ENCODE results near the gene NEUROD1.
"Not testable (repeated sequence)": the region's sequence is repeated elsewhere in the genome, so short reads cannot be mapped to it uniquely, and the experiment has no call there.

Gene NEUROD1

GRCh38 chr2:181680055-181680936 is at the start of gene NEUROD1:
Gene NEUROD1, minus strand, starts transcription at chr2:181680517. Its CDS starts 1,657 bp downstream, at chr2:181678860.
- peak; percentile 41 to 86 (median 69) for DNase-seq

GRCh38 chr2:181725476-181725875 is 45.2 kb upstream of the NEUROD1 start:
- no peak for DNase-seq

- no peak for DNase-seq
Measured at GRCh38 chr2:181724662-181725061, 44.3 kb upstream of the NEUROD1 start.

- DNase-seq = no peak
Measured at GRCh38 chr2:181723731-181724130, 43.4 kb upstream of the NEUROD1 start.

GRCh38 chr2:181715033-181715630 is 34.8 kb upstream of the NEUROD1 start:
- DNase-seq = peak; percentile 74 to 95 (median 84)

GRCh38 chr2:181711051-181711450 is 30.7 kb upstream of the NEUROD1 start:
- DNase-seq = not testable (repeated sequence)

GRCh38 chr2:181702519-181702918 is 22.2 kb upstream of the NEUROD1 start:
- not testable (repeated sequence) for DNase-seq

- no peak for DNase-seq
Measured at GRCh38 chr2:181698223-181698622, 17.9 kb upstream of the NEUROD1 start.

GRCh38 chr2:181697571-181697970 is 17.3 kb upstream of the NEUROD1 start:
- no peak for DNase-seq

- no peak for DNase-seq
Measured at GRCh38 chr2:181697126-181697525, 16.8 kb upstream of the NEUROD1 start.

GRCh38 chr2:181694271-181694670 is 14.0 kb upstream of the NEUROD1 start:
- no peak for DNase-seq

GRCh38 chr2:181690860-181691259 is 10.5 kb upstream of the NEUROD1 start:
- no peak for DNase-seq

- DNase-seq = peak in 2 of 3 experiments; percentile 82 to 94
Measured at GRCh38 chr2:181686576-181687185, 6.4 kb upstream of the NEUROD1 start.

GRCh38 chr2:181685150-181685688 is 4.9 kb upstream of the NEUROD1 start:
- no peak for DNase-seq

- DNase-seq = peak in 2 of 3 experiments; percentile 27 to 63
Measured at GRCh38 chr2:181684454-181685149, 4.3 kb upstream of the NEUROD1 start.

- DNase-seq = peak in 2 of 3 experiments; percentile 32 to 63
Measured at GRCh38 chr2:181683518-181684453, 3.5 kb upstream of the NEUROD1 start.

GRCh38 chr2:181682795-181683517 is 2.6 kb upstream of the NEUROD1 start:
- no peak for DNase-seq

GRCh38 chr2:181682026-181682789 is 1.9 kb upstream of the NEUROD1 start:
- DNase-seq = no peak

GRCh38 chr2:181680937-181681811 is 857 bp upstream of the NEUROD1 start:
- no peak for DNase-seq

All from NCI-H1417 (cell line).